Activated T-cell treated with anti-CD3 and anti-CD28 coated beads for 1 hour (primary cell): ENCODE data around the gene GRN.
A peak's percentile ranks its signal among the peaks of the same experiment; 100 is the strongest.
"Not testable (repeated sequence)": the region's sequence is repeated elsewhere in the genome, so short reads cannot be mapped to it uniquely, and the experiment has no call there.

ENCODE experiments used
- DNase-seq: peaks from one replicate; pipeline ENCODE4 v3.0.0-alpha.2; 2020; ENCODE audit warnings: low read depth

GRN gene

GRCh38 chr17:44346064-44346844 is 1.2 kb downstream of the GRN start:
- DNase-seq: no peak

- not testable (repeated sequence) for DNase-seq
Observed at GRCh38 chr17:44347206-44348055, 2.3 kb downstream of the GRN start.

GRCh38 chr17:44348234-44348987 is 3.3 kb downstream of the GRN start:
- no peak for DNase-seq

- no peak for DNase-seq
Observed at GRCh38 chr17:44348988-44349364, 3.9 kb downstream of the GRN start.

GRCh38 chr17:44349553-44350070 is 4.5 kb downstream of the GRN start:
- no peak for DNase-seq

- peak; percentile 67 for DNase-seq
Observed at GRCh38 chr17:44350733-44351226, 5.7 kb downstream of the GRN start.

GRCh38 chr17:44351464-44351863 is 6.4 kb downstream of the GRN start:
- DNase-seq: no peak

GRCh38 chr17:44351961-44352827 is 7.1 kb downstream of the GRN start:
- no peak for DNase-seq

GRCh38 chr17:44352828-44353671 is 7.9 kb downstream of the GRN start:
- DNase-seq: no peak

- no peak for DNase-seq
Observed at GRCh38 chr17:44353672-44354331, 8.7 kb downstream of the GRN start.

- DNase-seq: peak; percentile 60
Observed at GRCh38 chr17:44354582-44355561, 9.8 kb downstream of the GRN start.

GRCh38 chr17:44355642-44356099 is 10.6 kb downstream of the GRN start:
- no peak for DNase-seq

GRCh38 chr17:44356241-44356640 is 11.1 kb downstream of the GRN start:
- no peak for DNase-seq

GRCh38 chr17:44358066-44358465 is 13.0 kb downstream of the GRN start:
- DNase-seq: no peak

GRCh38 chr17:44359006-44359405 is 13.9 kb downstream of the GRN start:
- no peak for DNase-seq

GRCh38 chr17:44359458-44360143 is 14.5 kb downstream of the GRN start:
- DNase-seq: no peak

- no peak for DNase-seq
Observed at GRCh38 chr17:44360144-44360533, 15.0 kb downstream of the GRN start.

- no peak for DNase-seq
Observed at GRCh38 chr17:44360826-44361225, 15.7 kb downstream of the GRN start.
